ENCODE measurements around the gene BCAS1.

Gene BCAS1

GRCh38 chr20:53972179-53972578 lies 98.2 kb downstream of the BCAS1 start:
- TF ChIP-seq CTCF (IDR thresholded peaks at IDR 0.05; ENCODE audit: insufficient read depth, low read length, poor library complexity, severe bottlenecking), result no peak
- DNase-seq (ENCODE audit: extremely low read depth, insufficient read length), result no peak
- Histone ChIP-seq H3K36me3 (ENCODE audit: control insufficient read depth, insufficient read depth, low read length) (no peaks in the 10 kb centered on the region), H3K4me3 (replicated peaks; ENCODE audit: low read depth, low read length) (no peak overlapping the region), H3K27me3 (replicated peaks; ENCODE audit: control insufficient read depth, insufficient read depth, low read length) (no peaks in the 10 kb centered on the region)

DNA sequence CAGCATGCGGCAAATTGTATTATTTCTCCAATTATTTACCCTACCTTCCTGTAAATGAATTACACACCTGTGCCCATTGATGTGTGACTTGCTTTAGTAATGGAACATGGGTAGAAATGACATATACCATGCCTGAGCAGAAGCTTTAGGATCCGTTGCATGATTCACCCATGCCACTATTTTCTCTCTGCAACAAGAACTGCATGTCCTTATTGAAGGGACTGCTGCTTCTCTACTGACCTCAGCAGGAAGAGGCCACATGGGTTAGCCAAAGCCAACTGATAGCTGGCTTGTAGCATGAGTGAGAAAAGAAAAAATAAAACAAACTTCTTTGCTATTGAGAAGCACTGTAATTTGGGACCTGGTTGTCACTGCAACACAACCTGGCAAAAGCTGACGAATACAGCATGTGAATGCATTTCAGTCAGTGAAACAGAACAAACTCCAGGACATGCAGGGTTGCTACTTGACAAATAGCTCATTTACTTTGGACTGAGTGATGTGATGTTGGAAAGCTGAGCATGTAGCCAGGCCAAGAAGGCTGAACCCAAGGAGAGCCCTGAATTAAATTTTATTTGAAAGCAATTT lies 99.2 kb downstream of the BCAS1 start:
- no peak for TF ChIP-seq CTCF (IDR thresholded peaks at IDR 0.05; ENCODE audit: insufficient read depth, low read length, poor library complexity, severe bottlenecking)
- H3K36me3 ChIP-seq (ENCODE audit: control insufficient read depth, insufficient read depth, low read length), result no peaks in the 10 kb centered on the region
- no peak for DNase-seq (ENCODE audit: extremely low read depth, insufficient read length)
- no peak overlapping the region for H3K4me3 ChIP-seq (replicated peaks; ENCODE audit: low read depth, low read length)
- H3K27me3 ChIP-seq (replicated peaks; ENCODE audit: control insufficient read depth, insufficient read depth, low read length), result no peaks in the 10 kb centered on the region

GRCh38 chr20:53970232-53970631 lies 100.2 kb downstream of the BCAS1 start:
- no peak for DNase-seq (ENCODE audit: extremely low read depth, insufficient read length)
- H3K36me3 ChIP-seq (ENCODE audit: control insufficient read depth, insufficient read depth, low read length), result no peaks in the 10 kb centered on the region
- no peak for TF ChIP-seq CTCF (IDR thresholded peaks at IDR 0.05; ENCODE audit: insufficient read depth, low read length, poor library complexity, severe bottlenecking)
- no peak overlapping the region for H3K4me3 ChIP-seq (replicated peaks; ENCODE audit: low read depth, low read length)
- no peaks in the 10 kb centered on the region for H3K27me3 ChIP-seq (replicated peaks; ENCODE audit: control insufficient read depth, insufficient read depth, low read length)

- H3K27me3 ChIP-seq (replicated peaks; ENCODE audit: control insufficient read depth, insufficient read depth, low read length), result no peaks in the 10 kb centered on the region
- H3K4me3 ChIP-seq (replicated peaks; ENCODE audit: low read depth, low read length), result no peak overlapping the region
- no peaks in the 10 kb centered on the region for H3K36me3 ChIP-seq (ENCODE audit: control insufficient read depth, insufficient read depth, low read length)
- DNase-seq (ENCODE audit: extremely low read depth, insufficient read length), result no peak
- TF ChIP-seq CTCF (IDR thresholded peaks at IDR 0.05; ENCODE audit: insufficient read depth, low read length, poor library complexity, severe bottlenecking), result no peak
Measured at GRCh38 chr20:53967527-53967926, 102.9 kb downstream of the BCAS1 start.

DNA sequence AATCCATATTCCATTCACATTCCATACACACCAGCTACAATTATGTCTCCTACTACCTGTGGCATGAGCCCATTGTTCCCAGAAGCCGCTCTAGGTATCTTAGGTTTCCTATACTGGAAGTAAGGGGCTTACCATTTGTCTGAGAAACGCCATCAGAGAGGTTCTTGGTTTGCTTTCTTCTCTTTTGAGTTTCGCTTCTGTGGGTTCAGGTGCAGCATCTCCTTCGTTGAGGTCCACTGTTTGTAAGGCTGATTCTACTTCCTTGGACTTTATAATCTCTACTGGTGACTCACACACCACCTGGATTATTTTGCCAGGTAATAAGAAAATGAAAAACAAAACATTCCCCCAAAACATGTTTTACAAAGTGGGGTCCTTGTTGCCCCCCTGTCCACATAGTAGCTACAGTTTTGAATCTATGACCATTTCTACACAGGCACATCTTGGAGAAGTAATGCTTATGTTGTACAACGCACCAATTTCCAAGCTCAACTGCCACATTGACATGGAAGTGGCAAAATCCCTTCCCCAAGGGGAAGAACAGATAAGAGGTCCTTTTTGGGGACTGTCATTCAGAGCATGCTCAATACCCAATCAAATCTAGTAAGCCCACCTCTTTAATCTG lies 103.5 kb downstream of the BCAS1 start:
- TF ChIP-seq CTCF (IDR thresholded peaks at IDR 0.05; ENCODE audit: insufficient read depth, low read length, poor library complexity, severe bottlenecking), result no peak
- no peak overlapping the region for H3K4me3 ChIP-seq (replicated peaks; ENCODE audit: low read depth, low read length)
- no peak for DNase-seq (ENCODE audit: extremely low read depth, insufficient read length)
- H3K27me3 ChIP-seq (replicated peaks; ENCODE audit: control insufficient read depth, insufficient read depth, low read length), result no peaks in the 10 kb centered on the region
- H3K36me3 ChIP-seq (ENCODE audit: control insufficient read depth, insufficient read depth, low read length), result no peaks in the 10 kb centered on the region
